HepG2 (cell line): ENCODE results near the gene DPCD. TPM values are rescaled to one million over a fixed set of nuclear protein-coding genes. Genes with fewer than 3 reads are reported as not detected.

Experiments used
- DMAP1 ChIP-seq: IDR thresholded peaks from 2 replicates; pipeline ENCODE4 v1.6.1; 2016
- ETV6 ChIP-seq: sonication (generic); formaldehyde crosslinking; conservative IDR thresholded peaks from 2 replicates; pipeline ENCODE4 v1.4.0; 2020; ENCODE audit warnings: missing genetic modification reagents
- HNF1B ChIP-seq: sonication (generic); formaldehyde crosslinking; IDR thresholded peaks from 2 replicates; pipeline ENCODE4 v1.5.1; 2020; ENCODE audit warnings: mild to moderate bottlenecking, moderate library complexity, missing genetic modification reagents
- KAT8 ChIP-seq: IDR thresholded peaks from 2 replicates; pipeline ENCODE4 v1.6.1; 2016; ENCODE audit warnings: missing genetic modification reagents, missing compliant biosample characterization
- MAFK ChIP-seq, 2 experiments: IDR thresholded peaks in 1 of 2; conservative IDR thresholded peaks in 1 of 2; 2 replicates each; pipeline ENCODE4 v1.6.1; 2011; ENCODE audit warnings: improper control_type of control experiment in 2 of 2, low read length in 2 of 2
- NCOR1 ChIP-seq: fragments of 200-600 bp; sonication (generic); IDR thresholded peaks from 2 replicates; pipeline ENCODE4 v1.7.0; 2017; ENCODE audit warnings: antibody characterized with exemption, low read length, borderline replicate concordance
- PAX8 ChIP-seq: sonication (generic); formaldehyde crosslinking; IDR thresholded peaks from 2 replicates; pipeline ENCODE4 v1.8.0; 2022; ENCODE audit warnings: mild to moderate bottlenecking, missing genetic modification reagents, borderline replicate concordance
- POLR2G ChIP-seq: fragments of 200-400 bp; formaldehyde crosslinking; IDR thresholded peaks from 2 replicates; pipeline ENCODE4 v1.6.1; 2018; ENCODE audit warnings: mild to moderate bottlenecking, low read depth, low read length, moderate library complexity
- RFXANK ChIP-seq: IDR thresholded peaks from 2 replicates; pipeline ENCODE4 v1.6.1; 2016
- SETDB1 ChIP-seq: sonication (generic); formaldehyde crosslinking; IDR thresholded peaks from 2 replicates; pipeline ENCODE4 v1.5.1; 2020; ENCODE audit warnings: missing genetic modification reagents, mild to moderate bottlenecking, borderline replicate concordance
- ZBTB3 ChIP-seq: sonication (generic); formaldehyde crosslinking; IDR thresholded peaks from 2 replicates; pipeline ENCODE4 v1.4.0; 2020; ENCODE audit warnings: low read depth, mild to moderate bottlenecking, moderate library complexity, missing genetic modification reagents, borderline replicate concordance
- ZKSCAN8 ChIP-seq: IDR thresholded peaks from 2 replicates; pipeline ENCODE4 v1.6.1; 2016; ENCODE audit warnings: borderline replicate concordance, missing genetic modification reagents, missing compliant biosample characterization
- ZNF136 ChIP-seq: sonication (generic); formaldehyde crosslinking; IDR thresholded peaks from 2 replicates; pipeline ENCODE4 v1.8.1; 2022; ENCODE audit warnings: low read depth, mild to moderate bottlenecking, moderate library complexity, missing genetic modification reagents
- ZNF138 ChIP-seq: sonication (generic); formaldehyde crosslinking; IDR thresholded peaks from 2 replicates; pipeline ENCODE4 v1.5.0; 2020; ENCODE audit warnings: mild to moderate bottlenecking, low read depth, missing genetic modification reagents
- ZNF549 ChIP-seq: sonication (generic); formaldehyde crosslinking; IDR thresholded peaks from 2 replicates; pipeline ENCODE4 v1.5.0; 2020; ENCODE audit warnings: missing genetic modification reagents
- ZNF574 ChIP-seq: sonication (generic); formaldehyde crosslinking; IDR thresholded peaks from 2 replicates; pipeline ENCODE4 v1.4.0; 2020; ENCODE audit warnings: missing genetic modification reagents
- ZNF614 ChIP-seq: IDR thresholded peaks from 2 replicates; pipeline ENCODE4 v1.6.1; 2018; ENCODE audit warnings: missing biosample characterization, missing genetic modification reagents, inconsistent platforms, borderline replicate concordance
- ZNF720 ChIP-seq: sonication (generic); formaldehyde crosslinking; IDR thresholded peaks from 2 replicates; pipeline ENCODE4 v1.4.0; 2020; ENCODE audit warnings: missing genetic modification reagents
- ZNF766 ChIP-seq: sonication (generic); formaldehyde crosslinking; IDR thresholded peaks from 2 replicates; pipeline ENCODE4 v1.5.0; 2020; ENCODE audit warnings: missing genetic modification reagents, borderline replicate concordance
- ZNF773 ChIP-seq: sonication (generic); formaldehyde crosslinking; IDR thresholded peaks from 2 replicates; pipeline ENCODE4 v1.4.0; 2020; ENCODE audit warnings: missing genetic modification reagents, borderline replicate concordance
- polyA plus RNA-seq, 8 experiments: library from polyadenylated mRNA; depleted of rRNA in 3 of 8; stranded (reverse) in 7 of 8; unstranded in 1 of 8; fragments of >200 nt; fragmentation: Illumina TruSeq in 4 of 8; extraction: Trizol in 4 of 8; gene quantifications; 2 replicates each; pipeline versions ENCODE4 v1.2.1 to v1.2.3, GENCODE V29; 2011 to 2016; ENCODE audit warnings: low read depth in 4 of 8, missing spikeins in 1 of 8, mixed read lengths in 1 of 8; ENCODE audit not compliant: insufficient read depth in 1 of 8
- total RNA-seq, 5 experiments: library from RNA; depleted of rRNA; stranded (reverse); fragments of >200 nt; fragmentation: Illumina TruSeq; extraction: Trizol; gene quantifications; 2 replicates each; pipeline ENCODE4 v1.2.3, GENCODE V29; 2016; ENCODE audit warnings: low read depth in 1 of 5
- TF ChIP-seq, protein P1 (sequence below): sonication (generic); formaldehyde crosslinking; IDR thresholded peaks from 2 replicates; pipeline ENCODE4 v1.4.0; 2020; ENCODE audit warnings: missing genetic modification reagents, borderline replicate concordance
- TF ChIP-seq, protein P2 (sequence below): IDR thresholded peaks from 2 replicates; pipeline ENCODE4 v1.6.1; 2016

DPCD gene
- total and polyA plus RNA-seq, 2 of the 13 experiments (the other 11 are each of a cell fraction or from before 2014, with no cell fraction given), result 25.2 to 27.0 TPM

GRCh38 chr10:101587725-101588653 is at the start of gene DPCD, which contains the start of gene POLL (continued):
- TF ChIP-seq MAFK (conservative IDR thresholded peaks at IDR 0.05 in 1 of 2, IDR thresholded peaks at IDR 0.05 in 1 of 2; ENCODE audit: low read length in 2 of 2) (no peak), ZNF549 (CRISPR knock-in tag) (no peak), NCOR1 (no peak), ZNF136 (CRISPR knock-in tag) (no peak), HNF1B (CRISPR knock-in tag) (peak; percentile 60; the same call in 1 of the 2 replicates), DMAP1 (CRISPR knock-in tag) (no peak; the same call in none of the 2 replicates), ZBTB3 (CRISPR knock-in tag) (no peak), ZNF614 (0 out of 2 replicates have a peak, but pooled peaks have one; percentile 21), ZKSCAN8 (CRISPR knock-in tag) (no peak), ETV6 (CRISPR knock-in tag) (0 out of 2 replicates have a peak, but pooled peaks have one; percentile 27), RFXANK (peak; percentile 52; the same call in 1 of the 2 replicates), ZNF720 (CRISPR knock-in tag) (no peak), SETDB1 (CRISPR knock-in tag) (no peak), POLR2G (peak; percentile 83), ZNF766 (peak; percentile 29; the same call in 1 of the 2 replicates), KAT8 (peak; percentile 94), ZNF574 (CRISPR knock-in tag) (peak; percentile 76), ZNF773 (CRISPR knock-in tag) (0 out of 2 replicates have a peak, but pooled peaks have one; percentile 40), ZNF138 (peak; percentile 30; the same call in 1 of the 2 replicates), PAX8 (CRISPR knock-in tag) (no peak)
- TF ChIP-seq, protein P1, sequence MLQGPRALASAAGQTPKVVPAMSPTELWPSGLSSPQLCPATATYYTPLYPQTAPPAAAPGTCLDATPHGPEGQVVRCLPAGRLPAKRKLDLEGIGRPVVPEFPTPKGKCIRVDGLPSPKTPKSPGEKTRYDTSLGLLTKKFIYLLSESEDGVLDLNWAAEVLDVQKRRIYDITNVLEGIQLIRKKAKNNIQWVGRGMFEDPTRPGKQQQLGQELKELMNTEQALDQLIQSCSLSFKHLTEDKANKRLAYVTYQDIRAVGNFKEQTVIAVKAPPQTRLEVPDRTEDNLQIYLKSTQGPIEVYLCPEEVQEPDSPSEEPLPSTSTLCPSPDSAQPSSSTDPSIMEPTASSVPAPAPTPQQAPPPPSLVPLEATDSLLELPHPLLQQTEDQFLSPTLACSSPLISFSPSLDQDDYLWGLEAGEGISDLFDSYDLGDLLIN (CRISPR knock-in tag), result 0 out of 2 replicates have a peak, but pooled peaks have one; percentile 12
- TF ChIP-seq, protein P2, sequence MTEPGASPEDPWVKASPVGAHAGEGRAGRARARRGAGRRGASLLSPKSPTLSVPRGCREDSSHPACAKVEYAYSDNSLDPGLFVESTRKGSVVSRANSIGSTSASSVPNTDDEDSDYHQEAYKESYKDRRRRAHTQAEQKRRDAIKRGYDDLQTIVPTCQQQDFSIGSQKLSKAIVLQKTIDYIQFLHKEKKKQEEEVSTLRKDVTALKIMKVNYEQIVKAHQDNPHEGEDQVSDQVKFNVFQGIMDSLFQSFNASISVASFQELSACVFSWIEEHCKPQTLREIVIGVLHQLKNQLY (CRISPR knock-in tag), result peak; percentile 26; the same call in 1 of the 2 replicates
